HCT116 (cell line): ENCODE results near the gene SHTN1.

Source experiments
- EZH2 ChIP-seq: fragments of 200-600 bp; sonication (generic); IDR thresholded peaks from 2 replicates; pipeline ENCODE4 v1.6.1; 2017; ENCODE audit warnings: antibody characterized with exemption, mixed run types
- EZH2phosphoT487 ChIP-seq: fragments of 200-600 bp; IDR thresholded peaks from 2 replicates; pipeline ENCODE4 v1.6.1; 2018; ENCODE audit warnings: antibody characterized with exemption, borderline replicate concordance
- POLR2A ChIP-seq: IDR thresholded peaks from 2 replicates; pipeline ENCODE4 v1.7.0; 2011; ENCODE audit warnings: borderline replicate concordance; ENCODE audit not compliant: insufficient read depth, insufficient read length; ENCODE audit errors: extremely low read depth
- POLR2AphosphoS5 ChIP-seq: IDR thresholded peaks from 2 replicates; pipeline ENCODE4 v1.6.1; 2011; ENCODE audit warnings: mild to moderate bottlenecking, low read depth, low read length, moderate library complexity
- TF ChIP-seq, protein P1 (sequence below): IDR thresholded peaks from 2 replicates; pipeline ENCODE4 v1.6.1; 2012
- TF ChIP-seq, protein P2 (sequence below), 3 experiments: fragments of 200-600 bp in 1 of 3; sonication (generic) in 1 of 3; IDR thresholded peaks in 2 of 3; conservative IDR thresholded peaks in 1 of 3; 2 replicates each; pipeline ENCODE4 v1.5.1; 2012 to 2017; ENCODE audit warnings: low read depth in 2 of 3, low read length in 2 of 3, antibody characterized with exemption in 1 of 3, borderline replicate concordance in 1 of 3, control low read depth in 1 of 3, mild to moderate bottlenecking in 1 of 3, mixed read lengths in 1 of 3, mixed run types in 1 of 3, moderate library complexity in 1 of 3; ENCODE audit not compliant: insufficient read depth in 1 of 3

- TF ChIP-seq EZH2 (no peak), POLR2A (no peak), POLR2AphosphoS5 (no peak), EZH2phosphoT487 (no peak)
- TF ChIP-seq, protein P1, sequence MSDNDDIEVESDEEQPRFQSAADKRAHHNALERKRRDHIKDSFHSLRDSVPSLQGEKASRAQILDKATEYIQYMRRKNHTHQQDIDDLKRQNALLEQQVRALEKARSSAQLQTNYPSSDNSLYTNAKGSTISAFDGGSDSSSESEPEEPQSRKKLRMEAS: no peak
- TF ChIP-seq, protein P2, sequence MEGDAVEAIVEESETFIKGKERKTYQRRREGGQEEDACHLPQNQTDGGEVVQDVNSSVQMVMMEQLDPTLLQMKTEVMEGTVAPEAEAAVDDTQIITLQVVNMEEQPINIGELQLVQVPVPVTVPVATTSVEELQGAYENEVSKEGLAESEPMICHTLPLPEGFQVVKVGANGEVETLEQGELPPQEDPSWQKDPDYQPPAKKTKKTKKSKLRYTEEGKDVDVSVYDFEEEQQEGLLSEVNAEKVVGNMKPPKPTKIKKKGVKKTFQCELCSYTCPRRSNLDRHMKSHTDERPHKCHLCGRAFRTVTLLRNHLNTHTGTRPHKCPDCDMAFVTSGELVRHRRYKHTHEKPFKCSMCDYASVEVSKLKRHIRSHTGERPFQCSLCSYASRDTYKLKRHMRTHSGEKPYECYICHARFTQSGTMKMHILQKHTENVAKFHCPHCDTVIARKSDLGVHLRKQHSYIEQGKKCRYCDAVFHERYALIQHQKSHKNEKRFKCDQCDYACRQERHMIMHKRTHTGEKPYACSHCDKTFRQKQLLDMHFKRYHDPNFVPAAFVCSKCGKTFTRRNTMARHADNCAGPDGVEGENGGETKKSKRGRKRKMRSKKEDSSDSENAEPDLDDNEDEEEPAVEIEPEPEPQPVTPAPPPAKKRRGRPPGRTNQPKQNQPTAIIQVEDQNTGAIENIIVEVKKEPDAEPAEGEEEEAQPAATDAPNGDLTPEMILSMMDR (IDR thresholded peaks at IDR 0.05 in 2 of 3, conservative IDR thresholded peaks at IDR 0.05 in 1 of 3; ENCODE audit: borderline replicate concordance in 1 of 3, insufficient read depth in 1 of 3, low read depth in 2 of 3, low read length in 2 of 3): no peak
These were observed 12.8 kb downstream of the SHTN1 start for GRCh38 chr10:116992183-116992582.
